SW 1271 (cell line): Measurements from ENCODE around the gene PLD3.

Experiments used
- DNase-seq, 2 experiments: peaks; one replicate each; lab custom pipeline; 2025; lab: John Stamatoyannopoulos, UW

Gene PLD3

GRCh38 chr19:40413291-40413845, 64.9 kb downstream of the PLD3 start, which contains the start of gene PRX:
PRX (minus strand) TSS chr19:40413378; CDS start chr19:40407932, 5,446 bp downstream.
- DNase-seq, result no peak

GRCh38 chr19:40414542-40415535, 66.3 kb downstream of the PLD3 start:
- DNase-seq, result no peak

- DNase-seq, result no peak
Measured at GRCh38 chr19:40415768-40416167, 67.3 kb downstream of the PLD3 start.

GRCh38 chr19:40416918-40417642, 68.6 kb downstream of the PLD3 start:
- DNase-seq, result peak; percentile 65 to 75

- DNase-seq, result no peak
Measured at GRCh38 chr19:40417643-40417981, 69.1 kb downstream of the PLD3 start.

GRCh38 chr19:40418040-40418439, 69.5 kb downstream of the PLD3 start:
- no peak for DNase-seq

GRCh38 chr19:40419066-40419612, 70.6 kb downstream of the PLD3 start:
- no peak for DNase-seq

GRCh38 chr19:40419780-40420179, 71.3 kb downstream of the PLD3 start:
- no peak for DNase-seq

GRCh38 chr19:40420451-40420765, 71.9 kb downstream of the PLD3 start:
- no peak for DNase-seq

- peak; percentile 79 to 85 for DNase-seq
Measured at GRCh38 chr19:40420766-40421765, 72.6 kb downstream of the PLD3 start.

GRCh38 chr19:40421993-40422747, 73.7 kb downstream of the PLD3 start:
- DNase-seq, result no peak

GRCh38 chr19:40422748-40423566, 74.5 kb downstream of the PLD3 start:
- DNase-seq, result no peak

- DNase-seq, result no peak
Measured at GRCh38 chr19:40423938-40424337, 75.4 kb downstream of the PLD3 start.

GRCh38 chr19:40424637-40425449, 76.3 kb downstream of the PLD3 start:
- peak in 1 of 2 experiments; percentile 36 for DNase-seq

GRCh38 chr19:40425450-40426287, 77.2 kb downstream of the PLD3 start, which contains the start of gene SERTAD1:
SERTAD1 (minus strand) TSS chr19:40425992; CDS start chr19:40423546, 2,446 bp downstream.
- peak; percentile 87 to 97 for DNase-seq
